PC-3 (cell line): ENCODE measurements around the gene ZNF628.

Experiments
- EZH2 ChIP-seq: fragments of 300-600 bp; sonication (generic); IDR thresholded peaks from one replicate; pipeline ENCODE4 v1.6.1; 2017; ENCODE audit warnings: antibody characterized with exemption, mild to moderate bottlenecking, low read length; ENCODE audit not compliant: unreplicated experiment
- TF ChIP-seq, protein P1 (sequence below): fragments of 300-600 bp; sonication (generic); conservative IDR thresholded peaks from 2 replicates; pipeline ENCODE4 v1.5.1; 2017; ENCODE audit warnings: antibody characterized with exemption, low read depth, mild to moderate bottlenecking, low read length

DNA sequence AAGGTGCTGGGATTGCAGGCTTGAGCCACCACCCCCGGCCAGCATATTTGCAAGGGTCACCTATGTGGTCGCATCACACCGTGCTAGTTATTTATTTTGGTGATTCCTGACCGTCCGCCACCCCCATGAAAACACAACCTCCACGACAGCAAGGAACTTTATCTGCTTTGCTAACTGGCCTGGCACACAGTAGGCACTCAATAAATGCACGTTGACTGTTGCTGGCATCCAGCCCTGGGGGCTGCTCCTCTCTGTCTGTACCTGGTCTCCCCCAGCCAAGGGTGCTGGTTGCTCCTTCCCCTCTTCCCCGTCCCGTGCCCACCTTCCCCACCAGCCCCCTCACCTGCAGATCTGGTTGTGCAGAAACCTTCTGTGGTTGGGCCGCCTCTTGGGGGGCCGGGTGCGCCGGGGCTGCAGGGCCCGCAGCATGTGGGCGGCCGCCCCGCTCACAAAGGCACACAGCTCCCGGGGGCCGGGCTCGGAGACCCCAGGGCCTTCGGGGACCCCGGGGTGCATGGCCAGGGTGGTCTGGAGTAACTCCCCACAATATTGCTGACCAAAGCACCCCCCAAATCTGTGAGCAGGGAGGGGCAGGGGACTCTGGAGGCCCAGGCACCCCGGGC lies 12.3 kb upstream of the ZNF628 start:
- TF ChIP-seq, protein P1, sequence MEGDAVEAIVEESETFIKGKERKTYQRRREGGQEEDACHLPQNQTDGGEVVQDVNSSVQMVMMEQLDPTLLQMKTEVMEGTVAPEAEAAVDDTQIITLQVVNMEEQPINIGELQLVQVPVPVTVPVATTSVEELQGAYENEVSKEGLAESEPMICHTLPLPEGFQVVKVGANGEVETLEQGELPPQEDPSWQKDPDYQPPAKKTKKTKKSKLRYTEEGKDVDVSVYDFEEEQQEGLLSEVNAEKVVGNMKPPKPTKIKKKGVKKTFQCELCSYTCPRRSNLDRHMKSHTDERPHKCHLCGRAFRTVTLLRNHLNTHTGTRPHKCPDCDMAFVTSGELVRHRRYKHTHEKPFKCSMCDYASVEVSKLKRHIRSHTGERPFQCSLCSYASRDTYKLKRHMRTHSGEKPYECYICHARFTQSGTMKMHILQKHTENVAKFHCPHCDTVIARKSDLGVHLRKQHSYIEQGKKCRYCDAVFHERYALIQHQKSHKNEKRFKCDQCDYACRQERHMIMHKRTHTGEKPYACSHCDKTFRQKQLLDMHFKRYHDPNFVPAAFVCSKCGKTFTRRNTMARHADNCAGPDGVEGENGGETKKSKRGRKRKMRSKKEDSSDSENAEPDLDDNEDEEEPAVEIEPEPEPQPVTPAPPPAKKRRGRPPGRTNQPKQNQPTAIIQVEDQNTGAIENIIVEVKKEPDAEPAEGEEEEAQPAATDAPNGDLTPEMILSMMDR: no peak
- no peak for TF ChIP-seq EZH2
